ENCODE results near the gene ADGRL3.

The ADGRL3 gene

GRCh38 chr4:61277785-61278760 is 77.9 kb downstream of the ADGRL3 start:
- DNase-seq (ENCODE audit: low read depth, low spot score): no peak

- no peak for DNase-seq (ENCODE audit: low read depth, low spot score)
Observed at GRCh38 chr4:61292322-61292721, 92.2 kb downstream of the ADGRL3 start.

DNA sequence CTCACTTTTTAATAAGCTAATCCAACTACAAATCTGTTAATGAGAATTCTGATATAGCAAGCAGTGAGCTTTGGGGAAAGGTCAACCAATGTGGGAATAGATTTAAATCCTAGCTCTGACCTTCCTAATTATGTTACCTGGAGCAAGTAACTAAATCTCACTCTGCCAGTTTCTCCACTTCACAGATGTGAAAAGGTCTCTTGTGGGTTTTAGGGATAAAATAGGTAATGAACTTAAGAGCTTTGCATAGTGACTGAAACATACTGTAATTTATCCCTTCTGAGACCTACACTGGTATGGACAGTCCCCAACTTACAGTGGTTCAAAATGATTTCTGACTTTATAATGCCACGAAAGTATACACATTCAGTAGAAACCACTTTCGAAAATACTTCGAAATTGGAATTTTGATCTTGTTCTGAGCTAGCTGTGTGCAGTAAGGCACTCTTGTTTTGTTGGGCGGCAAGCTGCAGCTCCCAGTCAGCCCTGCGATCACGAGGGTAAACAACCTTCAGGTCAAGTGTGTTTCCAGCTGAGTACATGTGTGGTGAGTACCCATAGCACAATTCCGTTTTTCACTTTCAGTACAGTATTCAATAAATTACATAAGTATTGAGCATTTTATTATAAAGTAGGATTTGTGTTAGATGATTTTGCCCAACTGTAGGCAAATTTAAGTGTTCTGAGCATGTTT is 93.7 kb downstream of the ADGRL3 start:
- no peak for DNase-seq (ENCODE audit: low read depth, low spot score)

DNA sequence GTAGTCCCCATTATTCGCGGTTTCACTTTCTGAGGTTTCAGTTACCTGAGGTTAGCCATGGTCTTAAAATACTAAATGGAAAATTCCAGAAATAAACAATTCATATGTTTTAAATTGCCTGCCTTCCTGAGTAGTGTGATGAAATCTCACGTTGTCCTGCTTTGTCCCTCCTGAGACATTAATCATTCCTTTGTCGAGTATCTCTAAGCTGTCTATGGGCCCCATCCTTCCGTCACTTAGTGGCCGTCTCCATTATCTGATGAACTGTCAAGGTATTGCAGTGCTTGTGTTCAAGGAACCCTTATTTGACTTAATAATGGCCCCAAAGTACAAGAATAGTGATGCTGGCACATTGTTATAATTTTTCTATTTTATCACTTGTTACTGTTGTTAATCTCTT is 94.8 kb downstream of the ADGRL3 start:
- no peak for DNase-seq (ENCODE audit: low read depth, low spot score)

- no peak for DNase-seq (ENCODE audit: low read depth, low spot score)
Observed at GRCh38 chr4:61296144-61296543, 96.0 kb downstream of the ADGRL3 start.

DNA sequence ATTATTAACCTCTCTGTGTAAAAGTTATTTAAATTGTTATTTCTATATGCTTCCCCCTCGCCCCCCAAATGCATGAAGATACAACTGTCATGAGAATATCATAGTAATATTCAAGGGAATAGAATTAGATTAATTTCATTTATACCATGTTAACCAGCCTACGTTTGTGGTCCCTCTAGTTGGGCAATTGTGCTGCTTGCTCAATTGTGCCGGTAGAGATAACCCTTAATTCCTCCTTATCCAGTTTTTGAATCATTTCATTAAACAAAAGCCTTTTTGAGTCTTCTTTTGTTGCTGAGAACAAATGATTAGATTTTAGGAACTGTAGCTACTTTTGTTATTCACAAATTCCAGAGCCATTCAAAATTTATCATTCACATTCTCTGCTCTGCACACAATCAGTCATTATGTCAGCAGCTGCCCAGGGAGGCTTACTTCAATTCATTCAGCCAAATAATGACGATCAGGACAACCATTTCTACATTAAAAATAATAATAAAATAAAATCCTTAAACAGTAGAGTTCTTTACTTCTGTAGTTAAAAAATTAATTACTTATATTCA is 98.1 kb downstream of the ADGRL3 start:
- no peak for DNase-seq (ENCODE audit: low read depth, low spot score)

DNA sequence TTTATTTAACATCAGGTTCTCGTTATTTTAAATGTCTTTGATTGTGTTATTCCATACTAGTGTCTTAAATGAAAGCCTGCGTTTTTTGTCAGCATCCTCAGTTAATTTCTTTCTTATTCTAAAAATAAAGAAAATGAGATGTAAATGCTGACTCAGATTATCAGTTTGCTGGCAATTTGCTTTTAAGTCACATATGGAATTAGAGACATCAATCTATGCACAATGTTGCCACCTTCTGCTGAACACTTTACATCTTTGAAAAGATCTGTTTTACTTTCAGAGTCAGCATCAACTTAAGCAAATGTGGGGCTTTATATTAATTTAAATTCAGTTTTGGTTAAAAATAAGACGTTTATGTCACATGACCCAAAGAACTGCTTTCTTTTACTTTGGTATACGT is 99.2 kb downstream of the ADGRL3 start:
- DNase-seq (ENCODE audit: low read depth, low spot score): no peak

DNA sequence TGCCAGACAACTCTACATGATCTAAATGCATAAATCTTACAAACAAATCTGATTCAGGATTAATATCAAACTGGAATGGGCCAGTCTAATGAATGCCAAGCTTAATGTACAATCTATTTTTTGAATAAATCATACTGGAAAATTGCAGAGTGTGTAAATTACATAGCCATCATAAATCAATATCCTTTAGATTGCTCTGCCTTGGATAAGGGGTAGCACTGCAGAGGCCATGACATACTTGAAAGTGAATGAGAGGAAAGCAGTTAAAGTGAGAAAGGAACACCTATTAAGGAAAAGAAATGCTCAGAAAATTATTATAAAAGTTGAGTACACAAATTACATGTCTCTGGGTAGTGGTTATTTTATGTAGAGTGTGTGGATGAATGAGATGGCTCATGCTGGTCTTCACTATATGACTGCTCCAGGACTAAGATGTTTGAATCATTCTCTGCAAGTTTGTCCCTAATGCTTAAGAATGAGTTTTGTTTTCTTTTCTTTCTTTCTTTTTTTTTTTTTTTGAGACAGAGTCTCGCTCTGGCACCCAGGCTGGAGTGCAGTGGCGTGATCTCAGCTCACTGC is 100.2 kb downstream of the ADGRL3 start:
- no peak for DNase-seq (ENCODE audit: low read depth, low spot score)

DNA sequence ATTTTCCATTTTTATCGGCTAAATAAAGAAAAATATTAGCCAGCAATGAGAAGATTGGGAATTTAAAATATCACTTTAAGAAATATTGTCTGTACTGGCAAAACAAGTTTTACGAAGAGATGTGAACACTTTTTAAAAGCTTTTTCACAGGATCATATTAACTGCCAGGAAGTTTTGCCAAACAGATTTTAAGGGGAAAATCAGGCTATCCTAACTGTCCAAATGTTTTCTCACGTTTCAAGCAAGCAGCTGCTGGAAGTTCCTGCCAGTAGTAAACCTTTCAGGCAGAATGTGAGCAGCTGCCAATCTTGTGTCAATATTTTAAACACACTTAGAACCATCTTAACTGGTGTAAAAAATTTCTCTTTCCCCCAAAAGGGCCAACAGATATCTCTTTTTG is 101.1 kb downstream of the ADGRL3 start:
- DNase-seq (ENCODE audit: low read depth, low spot score): no peak

- no peak for DNase-seq (ENCODE audit: low read depth, low spot score)
Observed at GRCh38 chr4:61308033-61308432, 107.9 kb downstream of the ADGRL3 start.

GRCh38 chr4:61309616-61310015 is 109.5 kb downstream of the ADGRL3 start:
- no peak for DNase-seq (ENCODE audit: low read depth, low spot score)

DNA sequence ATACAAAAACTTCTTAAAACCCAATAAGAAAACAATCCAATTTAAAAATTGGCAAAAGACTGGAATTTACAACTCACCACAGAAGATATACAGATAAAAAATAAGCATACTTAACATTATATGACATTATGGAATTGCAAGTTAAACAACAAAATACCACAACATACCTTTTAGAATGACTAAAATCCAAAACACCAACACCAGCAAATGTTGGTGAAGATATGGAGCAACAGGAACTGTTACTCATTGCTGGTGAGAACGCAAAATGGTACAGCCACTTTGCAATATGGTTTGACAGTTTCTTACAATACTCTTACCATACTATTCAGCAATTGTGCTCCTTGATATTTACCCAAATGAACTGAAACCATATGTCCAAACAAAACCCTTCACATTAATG is 112.4 kb downstream of the ADGRL3 start:
- no peak for DNase-seq (ENCODE audit: low read depth, low spot score)

GRCh38 chr4:61318431-61318830 is 118.3 kb downstream of the ADGRL3 start:
- no peak for DNase-seq (ENCODE audit: low read depth, low spot score)

DNA sequence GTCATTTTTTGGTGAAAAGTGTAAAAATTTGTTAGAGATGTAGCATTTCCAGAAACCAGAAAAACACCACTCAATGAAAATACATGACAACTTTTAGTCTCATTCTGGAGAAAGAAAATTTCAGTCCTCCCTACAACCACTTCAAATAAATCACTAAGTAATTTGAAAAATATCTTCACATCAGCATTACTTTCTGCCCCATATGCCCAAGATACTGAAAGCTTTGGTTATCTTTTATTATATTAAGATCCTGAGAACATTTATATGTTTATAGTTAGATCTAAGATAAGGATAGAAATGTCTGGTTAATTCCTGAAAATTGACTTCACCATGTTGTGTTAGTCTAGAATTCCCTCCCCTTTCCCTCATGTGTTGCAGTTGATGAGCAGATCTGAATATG is 119.0 kb downstream of the ADGRL3 start:
- no peak for DNase-seq (ENCODE audit: low read depth, low spot score)

- DNase-seq (ENCODE audit: low read depth, low spot score): no peak
Observed at GRCh38 chr4:61320154-61320553, 120.0 kb downstream of the ADGRL3 start.

DNA sequence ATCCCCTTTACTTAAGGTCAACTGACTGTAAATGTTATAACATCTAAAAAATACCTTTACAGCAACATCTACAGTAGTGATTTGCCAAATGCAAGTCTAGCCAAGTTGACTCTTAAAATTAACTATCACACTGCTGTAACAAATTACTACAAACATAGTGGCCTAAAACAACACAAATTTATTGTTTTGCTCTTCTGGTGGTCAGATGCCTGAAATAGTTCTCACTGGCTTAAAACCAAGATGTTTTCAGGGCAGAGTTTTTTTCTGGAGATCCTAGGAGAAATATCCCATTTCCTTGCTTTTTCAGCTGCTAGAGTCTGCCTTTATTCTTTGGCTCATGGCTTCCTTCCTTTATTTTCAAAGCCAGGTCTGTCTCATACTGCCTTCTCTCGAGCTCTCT is 120.5 kb downstream of the ADGRL3 start:
- DNase-seq (ENCODE audit: low read depth, low spot score): peak; percentile 9

DNA sequence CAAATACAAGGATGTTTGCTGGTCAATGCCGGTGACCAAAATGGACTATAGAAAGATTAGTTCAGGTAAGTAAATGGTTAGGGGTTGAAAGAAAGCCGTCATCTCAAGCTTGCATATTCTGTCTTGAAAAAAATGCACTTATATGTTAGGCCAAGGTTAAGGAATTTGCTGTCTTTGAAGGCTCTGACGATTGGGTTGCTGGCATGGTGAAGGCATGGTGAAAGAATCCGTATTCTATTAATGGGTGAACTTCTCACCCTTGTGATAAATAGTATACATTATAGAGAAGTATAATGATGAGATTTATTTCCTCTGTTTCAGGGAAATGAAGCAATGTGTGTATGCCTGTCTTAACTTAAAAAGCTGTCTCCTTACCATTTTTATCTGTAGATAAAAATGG is 132.6 kb downstream of the ADGRL3 start:
- no peak for DNase-seq (ENCODE audit: low read depth, low spot score)

GRCh38 chr4:61333490-61333889 is 133.4 kb downstream of the ADGRL3 start:
- DNase-seq (ENCODE audit: low read depth, low spot score): no peak

DNA sequence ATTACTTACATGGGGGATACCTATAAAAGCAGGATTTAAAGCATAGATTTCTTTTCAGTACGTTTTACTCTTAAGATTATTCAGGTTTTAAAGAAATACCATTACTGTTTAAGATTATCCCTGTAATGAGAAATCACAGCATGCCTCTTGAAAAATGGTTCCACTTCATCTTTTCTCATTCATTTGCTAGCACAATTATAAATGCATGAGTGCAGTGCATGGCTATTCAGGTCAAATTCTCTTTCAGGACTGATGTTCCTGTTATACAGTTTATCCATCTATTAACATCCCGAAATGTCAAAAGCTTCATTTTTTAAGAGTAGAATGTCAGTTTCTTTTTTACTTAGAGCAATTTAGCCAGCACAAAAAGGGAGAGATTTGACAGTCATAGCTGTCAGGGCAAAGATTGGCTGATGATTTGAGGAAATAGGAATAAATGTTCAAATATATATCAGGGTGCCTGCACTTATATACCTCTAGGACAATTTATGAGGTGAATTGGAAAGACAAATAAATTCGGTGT is 135.2 kb downstream of the ADGRL3 start:
- no peak for DNase-seq (ENCODE audit: low read depth, low spot score)

- no peak for DNase-seq (ENCODE audit: low read depth, low spot score)
Observed at GRCh38 chr4:61336488-61336887, 136.4 kb downstream of the ADGRL3 start.

GRCh38 chr4:61336916-61337315 is 136.8 kb downstream of the ADGRL3 start:
- DNase-seq (ENCODE audit: low read depth, low spot score): no peak

DNA sequence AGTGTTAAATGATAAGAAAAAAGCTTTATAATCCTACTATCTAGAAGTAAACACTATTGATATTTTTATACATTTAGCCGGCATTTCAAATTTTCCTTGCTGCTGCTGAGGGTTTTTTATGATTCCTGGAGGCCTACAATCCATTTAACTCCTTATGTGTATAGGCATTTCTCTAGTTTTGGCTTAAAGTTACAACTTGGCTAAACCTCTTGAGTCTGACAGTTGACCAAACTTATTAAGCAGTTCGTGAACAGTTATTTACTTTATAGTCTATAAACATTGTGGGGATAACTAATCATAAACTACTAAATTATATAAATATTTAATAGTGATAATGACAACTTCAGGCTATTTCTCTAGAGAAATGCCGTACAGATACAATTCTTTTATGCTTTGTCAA is 141.9 kb downstream of the ADGRL3 start:
- no peak for DNase-seq (ENCODE audit: low read depth, low spot score)

All from smooth muscle cell of the brain vasculature (primary cell).